ENCODE measurements around the gene CLMN. TPM values are rescaled to one million over a fixed set of nuclear protein-coding genes. Genes with fewer than 3 reads are reported as not detected.

The CLMN gene
- total RNA-seq, 1 donor from 2014 or later, result 25.3 TPM

DNA sequence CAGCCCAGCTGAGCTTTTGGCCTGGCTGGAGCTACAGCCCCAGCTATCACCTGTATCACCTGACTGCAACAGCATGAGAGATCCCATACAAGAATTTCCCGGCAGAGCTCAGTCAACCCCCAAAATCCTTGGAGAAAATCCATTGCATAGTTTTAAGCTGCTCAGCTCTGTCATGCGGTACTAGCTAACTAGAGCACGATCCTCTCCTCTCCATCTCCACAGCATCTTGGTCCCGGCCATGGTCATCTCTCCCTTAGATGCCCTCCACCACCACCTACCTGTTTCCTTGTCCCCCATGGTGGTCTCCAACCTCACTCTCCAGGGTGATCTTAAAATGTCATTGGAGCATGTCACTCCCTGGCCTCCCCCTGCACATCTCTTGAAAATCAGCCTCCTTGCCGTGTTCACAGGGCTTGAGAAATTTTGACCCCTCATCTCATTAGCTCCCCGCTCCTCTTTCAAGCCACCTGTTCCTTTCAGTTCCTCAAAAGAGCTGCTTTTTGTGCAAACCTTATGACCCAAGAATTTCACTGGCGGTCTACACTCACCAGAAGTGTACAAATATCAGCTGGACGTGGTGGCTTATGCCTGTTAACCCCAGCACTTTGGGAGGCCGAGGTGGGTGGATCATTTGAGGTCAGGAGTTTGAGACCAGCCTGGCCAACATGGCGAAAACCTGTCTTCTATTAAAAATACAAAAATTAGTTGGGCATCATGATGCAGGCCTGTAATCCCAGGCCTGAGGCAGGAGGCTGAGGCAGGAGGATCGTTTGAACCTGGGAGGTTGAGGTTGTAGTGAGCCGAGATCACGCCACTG, 8.1 kb upstream of the CLMN start:
- peaks cover 1% of the 10 kb centered on the region for H3K4me1 Mint-ChIP-seq (ENCODE audit: low read depth)
- TF ChIP-seq, protein P1, sequence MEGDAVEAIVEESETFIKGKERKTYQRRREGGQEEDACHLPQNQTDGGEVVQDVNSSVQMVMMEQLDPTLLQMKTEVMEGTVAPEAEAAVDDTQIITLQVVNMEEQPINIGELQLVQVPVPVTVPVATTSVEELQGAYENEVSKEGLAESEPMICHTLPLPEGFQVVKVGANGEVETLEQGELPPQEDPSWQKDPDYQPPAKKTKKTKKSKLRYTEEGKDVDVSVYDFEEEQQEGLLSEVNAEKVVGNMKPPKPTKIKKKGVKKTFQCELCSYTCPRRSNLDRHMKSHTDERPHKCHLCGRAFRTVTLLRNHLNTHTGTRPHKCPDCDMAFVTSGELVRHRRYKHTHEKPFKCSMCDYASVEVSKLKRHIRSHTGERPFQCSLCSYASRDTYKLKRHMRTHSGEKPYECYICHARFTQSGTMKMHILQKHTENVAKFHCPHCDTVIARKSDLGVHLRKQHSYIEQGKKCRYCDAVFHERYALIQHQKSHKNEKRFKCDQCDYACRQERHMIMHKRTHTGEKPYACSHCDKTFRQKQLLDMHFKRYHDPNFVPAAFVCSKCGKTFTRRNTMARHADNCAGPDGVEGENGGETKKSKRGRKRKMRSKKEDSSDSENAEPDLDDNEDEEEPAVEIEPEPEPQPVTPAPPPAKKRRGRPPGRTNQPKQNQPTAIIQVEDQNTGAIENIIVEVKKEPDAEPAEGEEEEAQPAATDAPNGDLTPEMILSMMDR (IDR thresholded peaks at IDR 0.05; ENCODE audit: unreplicated experiment), result no peak
- peaks cover 9% of the 10 kb centered on the region for H3K27me3 Mint-ChIP-seq
- H3K9me3 Mint-ChIP-seq (ENCODE audit: low read depth), result peaks cover 3% of the 10 kb centered on the region
- H3K27ac Mint-ChIP-seq, result no peak overlapping the region
- no peak for DNase-seq (ENCODE audit: low spot score, unreplicated experiment)
- H3K4me3 Mint-ChIP-seq (ENCODE audit: low read depth), result no peak overlapping the region
- no peaks in the 10 kb centered on the region for H3K36me3 Mint-ChIP-seq (ENCODE audit: insufficient read depth)

DNA sequence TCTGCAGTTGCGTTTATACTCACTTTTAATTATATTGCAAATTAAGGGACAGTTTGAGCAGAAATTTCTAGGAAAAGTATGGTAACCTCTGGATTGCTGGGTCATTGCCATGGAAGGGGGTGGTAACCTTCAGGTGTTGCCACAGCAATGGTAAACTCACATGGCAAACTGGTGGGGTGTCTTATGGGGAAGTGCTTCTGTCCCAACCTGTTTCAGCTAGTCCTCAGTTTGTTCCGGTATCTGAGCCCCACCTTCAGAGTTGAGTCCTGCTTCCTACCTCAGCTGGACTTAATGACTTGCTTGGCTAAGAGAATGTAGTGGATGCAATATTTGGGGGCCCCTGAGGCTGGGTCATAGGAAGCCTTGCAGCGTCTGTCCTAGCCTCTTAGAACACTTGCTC, 7.3 kb upstream of the CLMN start:
- Mint-ChIP-seq H3K4me1 (ENCODE audit: low read depth) (peaks cover 4% of the 10 kb centered on the region), H3K9me3 (ENCODE audit: low read depth) (peaks cover 3% of the 10 kb centered on the region), H3K27ac (no peak overlapping the region), H3K27me3 (peaks cover 17% of the 10 kb centered on the region), H3K36me3 (ENCODE audit: insufficient read depth) (no peaks in the 10 kb centered on the region), H3K4me3 (ENCODE audit: low read depth) (no peak overlapping the region)
- TF ChIP-seq, protein P1 (IDR thresholded peaks at IDR 0.05; ENCODE audit: unreplicated experiment), result no peak
- DNase-seq (ENCODE audit: low spot score, unreplicated experiment), result no peak

DNA sequence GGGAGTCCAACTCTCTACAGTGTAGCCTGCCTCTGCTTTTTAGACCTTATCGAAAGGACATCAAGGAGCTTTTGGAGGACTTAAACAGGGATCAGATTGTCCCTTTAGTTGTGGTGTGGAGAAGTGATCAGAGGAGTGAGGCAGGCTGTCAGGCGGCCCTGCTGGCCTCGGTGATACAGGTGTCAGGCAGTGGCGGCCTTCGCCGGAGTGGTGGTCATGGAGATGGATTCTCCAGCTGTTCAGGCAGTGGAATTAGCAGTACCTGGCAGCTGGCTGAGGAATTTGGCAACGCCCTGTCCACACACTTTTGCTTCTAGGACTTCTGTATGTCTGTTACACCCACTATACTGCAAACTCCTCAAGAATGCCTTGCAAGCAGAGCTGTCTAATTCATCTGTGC, 4.2 kb upstream of the CLMN start:
- TF ChIP-seq, protein P1 (IDR thresholded peaks at IDR 0.05; ENCODE audit: unreplicated experiment), result no peak
- no peak for DNase-seq (ENCODE audit: low spot score, unreplicated experiment)
- H3K4me1 Mint-ChIP-seq (ENCODE audit: low read depth), result peaks cover 7% of the 10 kb centered on the region
- no peaks in the 10 kb centered on the region for H3K36me3 Mint-ChIP-seq (ENCODE audit: insufficient read depth)
- H3K4me3 Mint-ChIP-seq (ENCODE audit: low read depth), result no peak overlapping the region
- peaks cover 3% of the 10 kb centered on the region for H3K9me3 Mint-ChIP-seq (ENCODE audit: low read depth)
- H3K27me3 Mint-ChIP-seq, result peaks cover 24% of the 10 kb centered on the region
- H3K27ac Mint-ChIP-seq, result no peak overlapping the region

DNA sequence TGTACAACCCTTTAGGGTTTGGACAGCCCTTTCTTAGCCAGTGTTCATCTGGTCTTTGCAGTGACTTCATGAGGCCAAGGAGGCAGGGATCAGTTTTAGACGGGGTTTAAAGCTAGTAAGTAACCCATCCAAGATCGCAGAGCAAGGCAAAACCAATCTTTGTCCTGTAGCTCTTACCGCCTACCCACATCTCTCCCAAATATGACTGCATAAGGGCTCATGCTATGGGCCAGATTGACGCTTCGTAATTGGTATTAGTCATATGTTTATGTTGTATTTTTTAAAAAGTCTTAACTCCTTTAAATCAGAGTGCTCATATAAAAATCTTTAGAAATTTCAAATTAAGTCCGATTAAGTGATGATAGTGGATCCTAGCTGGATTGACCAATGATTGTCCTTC, 3.7 kb upstream of the CLMN start:
- Mint-ChIP-seq H3K9me3 (ENCODE audit: low read depth) (peaks cover 3% of the 10 kb centered on the region), H3K4me1 (ENCODE audit: low read depth) (peaks cover 11% of the 10 kb centered on the region), H3K27me3 (peaks cover 26% of the 10 kb centered on the region), H3K27ac (no peak overlapping the region), H3K4me3 (ENCODE audit: low read depth) (no peak overlapping the region), H3K36me3 (ENCODE audit: insufficient read depth) (no peaks in the 10 kb centered on the region)
- no peak for DNase-seq (ENCODE audit: low spot score, unreplicated experiment)
- TF ChIP-seq, protein P1 (IDR thresholded peaks at IDR 0.05; ENCODE audit: unreplicated experiment), result no peak

DNA sequence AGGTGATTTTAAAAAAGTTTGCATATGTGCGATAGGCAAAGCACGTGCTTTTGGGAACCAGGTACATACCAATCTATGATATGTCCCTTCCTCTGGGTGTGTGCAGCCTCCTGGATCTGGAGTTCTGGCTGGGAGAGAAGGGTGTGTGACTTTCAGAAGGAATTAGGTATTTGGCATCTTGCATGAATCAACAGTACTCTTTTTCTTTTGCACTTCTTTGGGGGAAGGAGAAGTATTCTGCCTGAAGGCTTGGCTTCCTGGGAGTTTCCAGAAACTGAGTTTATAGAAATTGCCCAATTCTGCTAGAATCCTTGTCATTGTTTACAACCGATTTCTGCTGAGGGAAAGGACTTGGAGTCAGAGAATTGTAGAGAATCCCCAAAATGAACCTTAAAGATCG, 2.9 kb upstream of the CLMN start:
- TF ChIP-seq, protein P1 (IDR thresholded peaks at IDR 0.05; ENCODE audit: unreplicated experiment), result no peak
- Mint-ChIP-seq H3K4me3 (ENCODE audit: low read depth) (no peak overlapping the region), H3K36me3 (ENCODE audit: insufficient read depth) (no peaks in the 10 kb centered on the region), H3K27me3 (peaks cover 31% of the 10 kb centered on the region), H3K9me3 (ENCODE audit: low read depth) (peaks cover under 1% of the 10 kb centered on the region), H3K27ac (no peak overlapping the region), H3K4me1 (ENCODE audit: low read depth) (peaks cover 16% of the 10 kb centered on the region)
- no peak for DNase-seq (ENCODE audit: low spot score, unreplicated experiment)
